ENCODE measurements around the gene GOSR2. TPM values are rescaled to one million over a fixed set of nuclear protein-coding genes. Genes with fewer than 3 reads are reported as not detected.

Gene GOSR2
- total RNA-seq, 1 donor from 2014 or later = 57.1 TPM

- Mint-ChIP-seq H3K4me3 (ENCODE audit: low read depth) (no peak overlapping the region), H3K36me3 (ENCODE audit: insufficient read depth) (no peaks in the 10 kb centered on the region), H3K9me3 (ENCODE audit: low read depth) (no peaks in the 10 kb centered on the region), H3K4me1 (ENCODE audit: low read depth) (no peaks in the 10 kb centered on the region), H3K27ac (no peak overlapping the region), H3K27me3 (peaks cover 20% of the 10 kb centered on the region)
- no peak for DNase-seq (ENCODE audit: low spot score, unreplicated experiment)
- TF ChIP-seq CTCF (IDR thresholded peaks at IDR 0.05; ENCODE audit: unreplicated experiment) = no peak
Measured at GRCh38 chr17:46876926-46877325, 46.0 kb upstream of the GOSR2 start.

DNA sequence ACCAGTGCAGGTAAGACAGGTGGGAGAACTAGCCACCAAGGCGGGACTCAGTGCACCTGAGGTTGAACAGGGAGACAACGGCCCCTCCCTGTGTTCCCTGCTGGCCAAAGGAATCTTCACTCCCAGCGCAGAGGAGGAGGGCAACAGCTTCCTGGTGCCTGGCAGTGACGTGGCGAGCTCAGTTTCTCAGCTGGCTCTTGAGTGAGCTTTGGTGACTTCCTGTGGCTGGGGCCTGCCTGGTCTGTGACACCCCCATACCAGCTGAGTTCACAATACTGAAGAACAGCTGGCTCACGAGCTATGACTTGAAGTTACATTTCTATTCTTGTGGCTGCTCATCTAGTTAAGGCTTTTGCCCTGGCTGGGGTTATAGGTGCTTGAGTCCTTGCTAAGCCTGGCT, 45.5 kb upstream of the GOSR2 start:
- Mint-ChIP-seq H3K4me1 (ENCODE audit: low read depth) (no peaks in the 10 kb centered on the region), H3K9me3 (ENCODE audit: low read depth) (no peaks in the 10 kb centered on the region), H3K36me3 (ENCODE audit: insufficient read depth) (no peaks in the 10 kb centered on the region), H3K27ac (no peak overlapping the region), H3K27me3 (peaks cover 20% of the 10 kb centered on the region), H3K4me3 (ENCODE audit: low read depth) (no peak overlapping the region)
- no peak for TF ChIP-seq CTCF (IDR thresholded peaks at IDR 0.05; ENCODE audit: unreplicated experiment)
- DNase-seq (ENCODE audit: low spot score, unreplicated experiment) = no peak

GRCh38 chr17:46878055-46878454, 44.9 kb upstream of the GOSR2 start:
- H3K4me1 Mint-ChIP-seq (ENCODE audit: low read depth) = no peaks in the 10 kb centered on the region
- no peaks in the 10 kb centered on the region for H3K36me3 Mint-ChIP-seq (ENCODE audit: insufficient read depth)
- no peak overlapping the region for H3K4me3 Mint-ChIP-seq (ENCODE audit: low read depth)
- H3K9me3 Mint-ChIP-seq (ENCODE audit: low read depth) = no peaks in the 10 kb centered on the region
- H3K27ac Mint-ChIP-seq = no peak overlapping the region
- no peak for TF ChIP-seq CTCF (IDR thresholded peaks at IDR 0.05; ENCODE audit: unreplicated experiment)
- peaks cover 20% of the 10 kb centered on the region for H3K27me3 Mint-ChIP-seq
- no peak for DNase-seq (ENCODE audit: low spot score, unreplicated experiment)

DNA sequence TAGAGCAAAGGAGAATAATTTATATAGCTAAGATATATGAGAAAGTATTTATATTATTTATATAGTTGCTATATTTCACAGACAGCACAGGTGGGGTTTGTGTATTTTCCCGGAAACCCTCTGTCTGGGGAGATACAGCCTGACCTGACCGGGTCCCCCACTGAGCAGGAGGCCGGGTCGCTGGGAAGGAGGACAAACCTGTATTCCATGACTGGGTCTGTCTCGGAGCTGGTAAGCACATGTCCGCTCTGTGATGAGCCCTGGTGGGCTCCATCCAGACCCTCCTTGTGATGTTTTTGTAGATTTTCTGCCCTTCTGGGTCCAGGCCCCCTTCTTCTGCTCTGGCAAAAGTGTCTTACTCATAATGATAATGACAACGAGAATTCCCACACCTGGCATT, 43.9 kb upstream of the GOSR2 start:
- Mint-ChIP-seq H3K27ac (no peak overlapping the region), H3K4me1 (ENCODE audit: low read depth) (no peaks in the 10 kb centered on the region), H3K9me3 (ENCODE audit: low read depth) (no peaks in the 10 kb centered on the region), H3K27me3 (peaks cover 20% of the 10 kb centered on the region), H3K36me3 (ENCODE audit: insufficient read depth) (no peaks in the 10 kb centered on the region), H3K4me3 (ENCODE audit: low read depth) (no peak overlapping the region)
- TF ChIP-seq CTCF (IDR thresholded peaks at IDR 0.05; ENCODE audit: unreplicated experiment) = no peak
- no peak for DNase-seq (ENCODE audit: low spot score, unreplicated experiment)

- TF ChIP-seq CTCF (IDR thresholded peaks at IDR 0.05; ENCODE audit: unreplicated experiment) = no peak
- Mint-ChIP-seq H3K4me1 (ENCODE audit: low read depth) (no peaks in the 10 kb centered on the region), H3K4me3 (ENCODE audit: low read depth) (no peak overlapping the region), H3K9me3 (ENCODE audit: low read depth) (no peaks in the 10 kb centered on the region), H3K27me3 (peaks cover 22% of the 10 kb centered on the region), H3K36me3 (ENCODE audit: insufficient read depth) (no peaks in the 10 kb centered on the region), H3K27ac (no peak overlapping the region)
- no peak for DNase-seq (ENCODE audit: low spot score, unreplicated experiment)
Measured at GRCh38 chr17:46881015-46881414, 41.9 kb upstream of the GOSR2 start.

Measured in progenitor cell of endocrine pancreas (in vitro differentiated cells).